GM12878 (cell line): ENCODE data around the gene PCDHA2.

Source experiments
- CTCF ChIP-seq, 3 experiments: IDR thresholded peaks in 2 of 3; conservative IDR thresholded peaks in 1 of 3; 2 replicates each; pipeline ENCODE4 v1.5.1; 2011; ENCODE audit warnings: low read depth in 3 of 3, low read length in 3 of 3, mild to moderate bottlenecking in 3 of 3, control low read depth in 2 of 3, moderate library complexity in 2 of 3, inconsistent platforms in 1 of 3, mixed read lengths in 1 of 3; ENCODE audit not compliant: control insufficient read depth in 2 of 3, insufficient read depth in 1 of 3; ENCODE audit errors: extremely low read depth in 1 of 3
- FOXM1 ChIP-seq: IDR thresholded peaks from 2 replicates; pipeline ENCODE4 v1.6.1; 2012; ENCODE audit warnings: low read depth, mild to moderate bottlenecking, inconsistent platforms, low read length, moderate library complexity

DNA sequence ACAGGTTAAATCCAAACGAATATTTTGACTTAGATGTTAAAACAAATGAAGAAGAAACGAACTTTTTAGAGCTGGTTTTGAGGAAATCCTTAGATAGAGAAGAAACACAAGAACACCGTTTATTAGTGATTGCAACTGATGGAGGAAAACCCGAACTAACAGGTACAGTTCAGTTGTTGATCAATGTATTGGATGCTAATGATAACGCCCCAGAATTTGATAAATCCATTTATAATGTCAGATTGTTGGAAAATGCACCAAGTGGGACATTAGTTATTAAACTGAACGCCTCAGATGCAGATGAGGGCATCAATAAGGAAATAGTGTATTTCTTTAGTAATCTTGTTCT lies 27.6 kb downstream of the PCDHA2 start:
- TF ChIP-seq FOXM1 (no peak), CTCF (IDR thresholded peaks at IDR 0.05 in 2 of 3, conservative IDR thresholded peaks at IDR 0.05 in 1 of 3; ENCODE audit: control insufficient read depth in 2 of 3, extremely low read depth in 1 of 3, insufficient read depth in 1 of 3, low read depth in 3 of 3, low read length in 3 of 3) (no peak)
